SK-N-MC (cell line): Measurements from ENCODE around the gene GNAS.

Experiments used
- EZH2 ChIP-seq: fragments of 200-600 bp; sonication (generic); IDR thresholded peaks from one replicate; pipeline ENCODE4 v1.6.1; 2017; ENCODE audit warnings: antibody characterized with exemption
- POLR2AphosphoS5 ChIP-seq: IDR thresholded peaks from 2 replicates; pipeline ENCODE4 v1.6.1; 2012; ENCODE audit warnings: mild to moderate bottlenecking, low read depth, low read length, borderline replicate concordance

GRCh38 chr20:58906894-58907293 is 54.4 kb downstream of the GNAS start:
- TF ChIP-seq POLR2AphosphoS5 (no peak), EZH2 (no peak)
